K562 (cell line): ENCODE data around the gene ECSIT. TPM values are rescaled to one million over a fixed set of nuclear protein-coding genes. Genes with fewer than 3 reads are reported as not detected.

Experiments
- BHLHE40 ChIP-seq: IDR thresholded peaks from 2 replicates; pipeline ENCODE4 v1.6.1; 2011; ENCODE audit warnings: low read length, improper control_type of control experiment
- CHD4 ChIP-seq: fragments of 200-600 bp; sonication (generic); IDR thresholded peaks from 3 replicates; pipeline ENCODE4 v1.6.1; 2012; ENCODE audit warnings: low read depth, mild to moderate bottlenecking, mixed read lengths, low read length, inconsistent platforms; ENCODE audit not compliant: insufficient read depth, insufficient replicate concordance, poor library complexity, severe bottlenecking
- CUX1 ChIP-seq: fragments of 200-800 bp; sonication (Bioruptor generic); IDR thresholded peaks from 2 replicates; pipeline ENCODE4 v1.6.1; 2016; ENCODE audit warnings: missing genetic modification characterization, missing compliant biosample characterization
- ESRRA ChIP-seq: fragments of 450-650 bp; IDR thresholded peaks from 2 replicates; pipeline ENCODE4 v1.6.1; 2014; ENCODE audit warnings: low read depth, mild to moderate bottlenecking, moderate library complexity, borderline replicate concordance
- KLF13 ChIP-seq: fragments of 450-650 bp; IDR thresholded peaks from 2 replicates; pipeline ENCODE4 v1.6.1; 2016; ENCODE audit warnings: missing genetic modification characterization, low read depth, mild to moderate bottlenecking, missing compliant biosample characterization, moderate library complexity, borderline replicate concordance
- PHTF2 ChIP-seq: fragments of 250-450 bp; sonication (Bioruptor Pico); IDR thresholded peaks from 2 replicates; pipeline ENCODE4 v1.5.0; 2021; ENCODE audit warnings: mild to moderate bottlenecking
- RBM25 ChIP-seq: fragments of 200-400 bp; formaldehyde crosslinking; IDR thresholded peaks from 2 replicates; pipeline ENCODE4 v1.6.1; 2018; ENCODE audit warnings: low read length, low read depth, moderate library complexity; ENCODE audit not compliant: severe bottlenecking
- U2AF2 ChIP-seq: fragments of 200-400 bp; formaldehyde crosslinking; optimal IDR thresholded peaks from 2 replicates; pipeline ENCODE3; 2017; ENCODE audit warnings: low read depth, mild to moderate bottlenecking, low read length
- YY1 ChIP-seq, 3 experiments: IDR thresholded peaks; 2 replicates each; pipeline ENCODE4 v1.6.1; 2011; ENCODE audit warnings: low read length in 2 of 3, mild to moderate bottlenecking in 2 of 3, moderate library complexity in 2 of 3, borderline replicate concordance in 1 of 3, control low read depth in 1 of 3, low read depth in 1 of 3; ENCODE audit not compliant: insufficient read depth in 3 of 3, insufficient replicate concordance in 2 of 3, control insufficient read depth in 1 of 3, insufficient read length in 1 of 3; ENCODE audit errors: extremely low read depth in 1 of 3
- ZBTB7A ChIP-seq: IDR thresholded peaks from 2 replicates; pipeline ENCODE4 v1.6.1; 2011; ENCODE audit warnings: low read depth, mild to moderate bottlenecking, low read length, moderate library complexity, borderline replicate concordance; ENCODE audit not compliant: control insufficient read depth
- ZZZ3 ChIP-seq: fragments of 450-650 bp; IDR thresholded peaks from 2 replicates; pipeline ENCODE4 v1.6.1; 2016; ENCODE audit warnings: antibody characterized with exemption, mild to moderate bottlenecking, moderate library complexity
- polyA plus RNA-seq, 8 experiments: library from polyadenylated mRNA; depleted of rRNA in 4 of 8; stranded (reverse) in 5 of 8; unstranded in 3 of 8; fragments of >200 nt; fragmentation: Nextera tagmentation in 2 of 8; fragmentation: Illumina TruSeq in 1 of 8; extraction: Ambion mirVana in 2 of 8; extraction: Trizol in 1 of 8; gene quantifications; 2 replicates each; pipeline versions ENCODE4 v1.2.1 to v1.2.3, GENCODE V29; 2011 to 2014; ENCODE audit warnings: inconsistent platforms in 1 of 8, missing spikeins in 1 of 8
- total RNA-seq, 7 experiments: library from RNA; depleted of rRNA in 6 of 7; stranded (reverse); fragments of >200 nt in 6 of 7; fragmentation: Illumina TruSeq in 2 of 7; extraction: Trizol in 2 of 7; gene quantifications; 2 replicates each; pipeline versions ENCODE4 v1.2.1 to v1.2.3, GENCODE V29; 2011 to 2021; ENCODE audit warnings: low replicate concordance in 1 of 7
- TF ChIP-seq, protein P1 (sequence below): sonication (generic); formaldehyde crosslinking; IDR thresholded peaks from 2 replicates; pipeline ENCODE4 v1.8.0; 2022; ENCODE audit warnings: mild to moderate bottlenecking, missing genetic modification reagents, borderline replicate concordance
- TF ChIP-seq, protein P2 (sequence below): fragments of 450-650 bp; IDR thresholded peaks from 2 replicates; pipeline ENCODE4 v1.6.1; 2016; ENCODE audit warnings: borderline replicate concordance
- TF ChIP-seq, protein P3 (sequence below): fragments of 450-650 bp; formaldehyde crosslinking; IDR thresholded peaks from 2 replicates; pipeline ENCODE4 v1.4.0; 2020; ENCODE audit warnings: mild to moderate bottlenecking

The ECSIT gene
- total and polyA plus RNA-seq, 9 of the 15 experiments (the other 6 are each of a cell fraction or from before 2014, with no cell fraction given) = 1.1 to 82.5 (median 43.9) TPM

DNA sequence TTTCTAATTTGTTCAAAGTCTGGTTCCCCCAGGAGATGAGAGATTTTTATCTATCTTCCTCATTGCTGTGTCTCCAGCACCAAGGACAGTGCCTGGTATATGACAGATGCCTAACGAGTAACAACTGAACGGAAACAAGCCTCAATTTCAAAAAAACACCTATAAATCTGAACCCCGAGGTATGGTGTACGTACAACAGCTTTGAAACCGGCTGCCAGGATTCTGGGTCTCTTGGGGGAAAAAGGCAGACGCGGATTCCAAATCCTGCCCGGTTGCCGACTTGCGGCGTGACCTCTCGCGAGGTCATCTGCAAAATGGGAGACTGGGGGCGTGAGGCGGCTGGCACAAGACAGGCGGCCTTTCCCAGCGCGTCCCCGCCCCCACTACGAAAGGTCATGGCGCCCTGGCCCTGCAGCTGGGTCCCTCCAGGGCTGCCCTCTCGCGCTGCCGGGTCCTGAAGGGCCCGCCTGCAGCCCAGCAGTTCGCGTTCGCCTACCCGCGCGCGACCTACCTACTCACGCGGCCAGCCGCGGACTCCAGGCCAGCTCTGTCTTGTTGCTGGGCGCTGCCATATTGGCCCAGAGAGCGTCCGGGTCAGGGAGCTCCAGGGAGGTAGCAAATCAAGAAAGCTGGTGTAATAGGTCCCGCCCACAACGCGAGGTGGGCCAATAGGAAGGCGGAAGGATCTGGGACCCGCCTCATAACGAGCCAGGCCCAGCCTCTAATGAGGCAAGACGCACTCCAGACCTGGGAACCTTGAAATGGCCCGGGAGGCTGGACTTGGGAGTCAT is at the start of gene ECSIT (continued):
- TF ChIP-seq, protein P1, sequence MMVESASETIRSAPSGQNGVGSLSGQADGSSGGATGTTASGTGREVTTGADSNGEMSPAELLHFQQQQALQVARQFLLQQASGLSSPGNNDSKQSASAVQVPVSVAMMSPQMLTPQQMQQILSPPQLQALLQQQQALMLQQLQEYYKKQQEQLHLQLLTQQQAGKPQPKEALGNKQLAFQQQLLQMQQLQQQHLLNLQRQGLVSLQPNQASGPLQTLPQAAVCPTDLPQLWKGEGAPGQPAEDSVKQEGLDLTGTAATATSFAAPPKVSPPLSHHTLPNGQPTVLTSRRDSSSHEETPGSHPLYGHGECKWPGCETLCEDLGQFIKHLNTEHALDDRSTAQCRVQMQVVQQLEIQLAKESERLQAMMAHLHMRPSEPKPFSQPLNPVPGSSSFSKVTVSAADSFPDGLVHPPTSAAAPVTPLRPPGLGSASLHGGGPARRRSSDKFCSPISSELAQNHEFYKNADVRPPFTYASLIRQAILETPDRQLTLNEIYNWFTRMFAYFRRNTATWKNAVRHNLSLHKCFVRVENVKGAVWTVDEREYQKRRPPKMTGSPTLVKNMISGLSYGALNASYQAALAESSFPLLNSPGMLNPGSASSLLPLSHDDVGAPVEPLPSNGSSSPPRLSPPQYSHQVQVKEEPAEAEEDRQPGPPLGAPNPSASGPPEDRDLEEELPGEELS (CRISPR knock-in tag) = 0 out of 2 replicates have a peak, but pooled peaks have one; percentile 43
- TF ChIP-seq KLF13 (tag) (peak; percentile 72; the same call in 1 of the 2 replicates), BHLHE40 (peak; percentile 56; the same call in 1 of the 2 replicates), ESRRA (peak; percentile 98), PHTF2 (CRISPR knock-in tag) (no peak), U2AF2 (no peak), YY1 (IDR thresholded peaks at IDR 0.05; ENCODE audit: borderline replicate concordance in 1 of 3, control insufficient read depth in 1 of 3, extremely low read depth in 1 of 3, insufficient read depth in 3 of 3, insufficient read length in 1 of 3, insufficient replicate concordance in 2 of 3, low read depth in 1 of 3, low read length in 2 of 3) (peak; percentile 89 to 98 (median 97)), CUX1 (no peak), ZZZ3 (no peak), RBM25 (peak; percentile 3), ZBTB7A (peak; percentile 63; the same call in 1 of the 2 replicates), CHD4 (no peak)
- TF ChIP-seq, protein P2, sequence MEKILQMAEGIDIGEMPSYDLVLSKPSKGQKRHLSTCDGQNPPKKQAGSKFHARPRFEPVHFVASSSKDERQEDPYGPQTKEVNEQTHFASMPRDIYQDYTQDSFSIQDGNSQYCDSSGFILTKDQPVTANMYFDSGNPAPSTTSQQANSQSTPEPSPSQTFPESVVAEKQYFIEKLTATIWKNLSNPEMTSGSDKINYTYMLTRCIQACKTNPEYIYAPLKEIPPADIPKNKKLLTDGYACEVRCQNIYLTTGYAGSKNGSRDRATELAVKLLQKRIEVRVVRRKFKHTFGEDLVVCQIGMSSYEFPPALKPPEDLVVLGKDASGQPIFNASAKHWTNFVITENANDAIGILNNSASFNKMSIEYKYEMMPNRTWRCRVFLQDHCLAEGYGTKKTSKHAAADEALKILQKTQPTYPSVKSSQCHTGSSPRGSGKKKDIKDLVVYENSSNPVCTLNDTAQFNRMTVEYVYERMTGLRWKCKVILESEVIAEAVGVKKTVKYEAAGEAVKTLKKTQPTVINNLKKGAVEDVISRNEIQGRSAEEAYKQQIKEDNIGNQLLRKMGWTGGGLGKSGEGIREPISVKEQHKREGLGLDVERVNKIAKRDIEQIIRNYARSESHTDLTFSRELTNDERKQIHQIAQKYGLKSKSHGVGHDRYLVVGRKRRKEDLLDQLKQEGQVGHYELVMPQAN = peak; percentile 99
- TF ChIP-seq, protein P3, sequence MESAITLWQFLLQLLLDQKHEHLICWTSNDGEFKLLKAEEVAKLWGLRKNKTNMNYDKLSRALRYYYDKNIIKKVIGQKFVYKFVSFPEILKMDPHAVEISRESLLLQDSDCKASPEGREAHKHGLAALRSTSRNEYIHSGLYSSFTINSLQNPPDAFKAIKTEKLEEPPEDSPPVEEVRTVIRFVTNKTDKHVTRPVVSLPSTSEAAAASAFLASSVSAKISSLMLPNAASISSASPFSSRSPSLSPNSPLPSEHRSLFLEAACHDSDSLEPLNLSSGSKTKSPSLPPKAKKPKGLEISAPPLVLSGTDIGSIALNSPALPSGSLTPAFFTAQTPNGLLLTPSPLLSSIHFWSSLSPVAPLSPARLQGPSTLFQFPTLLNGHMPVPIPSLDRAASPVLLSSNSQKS = no peak
